RCC 7860 (cell line): ENCODE measurements around the gene CNDP2.
A peak's percentile ranks its signal among the peaks of the same experiment; 100 is the strongest.

ENCODE experiments used
- DNase-seq: peaks from one replicate; pipeline ENCODE4 v3.0.0-alpha.2; 2015; ENCODE audit warnings: low spot score
- FAIRE-seq: peaks from 2 replicates; lab custom pipeline; 2012; peaks lifted over from hg19 to GRCh38; lab: Jason Lieb, UNC

The CNDP2 gene

DNA sequence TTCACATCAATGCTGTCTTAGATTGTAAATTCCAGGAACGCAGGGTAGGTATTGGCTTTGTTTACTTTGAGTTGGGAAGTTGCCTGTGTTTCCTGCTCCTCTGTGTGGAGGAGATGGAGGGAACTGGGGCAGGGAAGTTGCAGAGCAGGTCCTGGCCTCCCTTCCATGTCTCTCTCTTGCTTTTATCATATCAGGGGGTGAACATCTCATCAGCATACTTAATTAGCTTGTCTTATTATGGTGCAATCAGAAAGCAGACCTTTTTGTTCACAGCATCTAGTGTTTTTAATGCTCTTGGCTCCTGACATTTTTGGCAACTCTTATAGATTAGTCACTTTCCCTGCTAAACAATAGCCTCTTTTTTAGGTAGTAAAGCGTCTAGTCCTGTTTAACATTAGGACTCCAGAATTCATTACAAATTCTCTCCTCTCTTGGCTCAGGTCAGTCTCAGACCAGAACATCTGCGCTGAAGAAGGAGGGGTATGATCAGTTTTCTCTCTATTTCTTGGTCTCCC lies 27.6 kb upstream of the CNDP2 start:
- no peak for FAIRE-seq
- DNase-seq, result no peak

- FAIRE-seq, result no peak
- DNase-seq, result no peak
These were observed 23.9 kb upstream of the CNDP2 start for GRCh38 chr18:74472312-74472711.

- DNase-seq (no peak), FAIRE-seq (no peak)
These were observed 22.1 kb upstream of the CNDP2 start for GRCh38 chr18:74473976-74474640.

DNA sequence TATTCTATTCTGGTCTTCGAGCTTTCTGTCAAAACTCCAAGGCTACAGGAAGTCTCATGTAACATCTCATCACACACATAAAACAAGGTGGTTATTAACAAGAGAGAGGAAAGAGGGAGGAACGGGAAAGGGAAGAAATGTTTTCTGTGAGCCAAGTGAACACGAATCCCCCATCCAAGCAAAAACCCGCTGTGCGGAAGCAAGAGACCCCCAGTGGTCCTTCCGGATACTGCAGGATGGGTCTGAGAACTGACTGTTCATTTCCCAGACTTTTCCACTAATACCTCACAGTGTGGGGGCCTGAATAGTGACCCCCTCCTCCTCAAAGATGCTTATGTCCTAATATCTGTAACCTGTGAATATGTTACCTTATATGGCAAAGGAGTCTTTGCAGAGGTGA lies 20.0 kb upstream of the CNDP2 start:
- FAIRE-seq (no peak), DNase-seq (no peak)

DNA sequence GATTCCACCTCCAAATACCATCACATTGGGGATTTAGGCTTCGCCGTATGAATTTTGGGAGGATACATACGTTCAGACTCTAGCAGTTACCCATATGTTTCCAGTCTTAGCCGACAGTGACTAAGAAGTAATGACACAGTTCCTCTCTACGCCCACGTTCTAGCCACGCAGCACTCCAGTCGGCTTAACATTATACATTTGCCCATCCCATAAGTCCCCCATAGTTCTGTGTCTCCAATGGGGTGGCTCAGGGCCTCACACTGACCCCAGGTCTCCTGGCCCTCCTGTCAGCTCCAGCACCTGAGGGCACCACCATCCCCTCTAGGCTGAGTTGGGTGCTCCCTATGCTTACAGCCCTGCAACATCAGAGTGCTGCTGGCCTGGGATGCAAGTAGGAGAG lies 18.4 kb upstream of the CNDP2 start:
- no peak for FAIRE-seq

DNA sequence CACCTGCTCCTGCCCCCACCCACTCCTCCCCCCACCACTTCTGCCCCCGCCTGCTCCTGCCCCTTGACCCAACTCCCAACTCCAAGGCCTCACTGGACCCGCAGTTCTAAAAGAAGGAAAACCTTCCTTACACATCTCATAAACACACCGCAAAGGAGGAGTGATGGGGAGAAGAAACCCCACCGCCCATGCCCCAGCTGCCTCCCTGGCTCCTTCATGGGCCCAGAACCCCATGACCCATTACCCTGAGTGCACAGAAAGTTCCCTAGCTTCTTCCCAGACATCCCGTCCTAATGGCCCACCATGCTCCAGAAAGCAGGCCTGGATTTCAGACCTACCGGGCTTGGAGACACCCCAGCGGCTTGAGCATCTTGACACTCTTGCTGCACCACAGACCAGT lies 17.8 kb upstream of the CNDP2 start:
- DNase-seq (no peak), FAIRE-seq (no peak)

More for the DNA sequence above, 18.4 kb upstream of the CNDP2 start:
- no peak for DNase-seq

GRCh38 chr18:74478880-74479279 lies 17.3 kb upstream of the CNDP2 start:
- no peak for FAIRE-seq
- no peak for DNase-seq

DNA sequence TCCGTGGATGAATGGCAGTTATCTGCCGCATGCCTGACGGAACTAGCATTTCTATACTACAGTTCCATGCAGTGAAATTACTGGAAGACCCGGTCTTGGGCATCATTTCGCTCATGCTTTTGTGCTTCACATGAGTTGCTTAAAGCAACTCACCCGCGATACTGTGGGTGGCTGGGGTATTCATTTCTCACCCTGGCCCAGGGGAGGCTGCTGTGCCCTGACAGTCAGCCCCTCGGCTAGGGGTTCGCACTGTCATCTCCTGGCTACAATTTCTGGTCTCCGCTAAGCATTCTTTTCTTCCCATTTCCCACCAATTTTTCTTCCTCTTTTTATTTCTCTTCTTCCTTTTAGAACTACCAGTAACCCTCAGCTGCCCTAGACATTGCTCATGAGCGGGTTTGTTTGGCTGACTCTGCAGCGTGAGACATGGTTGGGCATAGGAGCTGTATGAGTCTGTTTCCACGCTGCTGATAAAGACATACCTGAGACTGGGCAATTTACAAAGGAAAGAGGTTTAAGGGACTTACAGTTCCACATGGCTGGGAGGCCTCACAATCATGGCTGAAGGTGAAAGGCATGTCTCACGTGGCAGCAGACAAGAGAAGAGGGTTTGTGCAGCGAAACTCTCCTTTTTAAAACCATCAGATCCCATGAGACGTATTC lies 16.5 kb upstream of the CNDP2 start:
- no peak for FAIRE-seq
- DNase-seq, result no peak

GRCh38 chr18:74480149-74480651 lies 16.0 kb upstream of the CNDP2 start:
- FAIRE-seq (no peak), DNase-seq (no peak)

- FAIRE-seq, result no peak
These were observed 13.5 kb upstream of the CNDP2 start for GRCh38 chr18:74482697-74483096.

DNA sequence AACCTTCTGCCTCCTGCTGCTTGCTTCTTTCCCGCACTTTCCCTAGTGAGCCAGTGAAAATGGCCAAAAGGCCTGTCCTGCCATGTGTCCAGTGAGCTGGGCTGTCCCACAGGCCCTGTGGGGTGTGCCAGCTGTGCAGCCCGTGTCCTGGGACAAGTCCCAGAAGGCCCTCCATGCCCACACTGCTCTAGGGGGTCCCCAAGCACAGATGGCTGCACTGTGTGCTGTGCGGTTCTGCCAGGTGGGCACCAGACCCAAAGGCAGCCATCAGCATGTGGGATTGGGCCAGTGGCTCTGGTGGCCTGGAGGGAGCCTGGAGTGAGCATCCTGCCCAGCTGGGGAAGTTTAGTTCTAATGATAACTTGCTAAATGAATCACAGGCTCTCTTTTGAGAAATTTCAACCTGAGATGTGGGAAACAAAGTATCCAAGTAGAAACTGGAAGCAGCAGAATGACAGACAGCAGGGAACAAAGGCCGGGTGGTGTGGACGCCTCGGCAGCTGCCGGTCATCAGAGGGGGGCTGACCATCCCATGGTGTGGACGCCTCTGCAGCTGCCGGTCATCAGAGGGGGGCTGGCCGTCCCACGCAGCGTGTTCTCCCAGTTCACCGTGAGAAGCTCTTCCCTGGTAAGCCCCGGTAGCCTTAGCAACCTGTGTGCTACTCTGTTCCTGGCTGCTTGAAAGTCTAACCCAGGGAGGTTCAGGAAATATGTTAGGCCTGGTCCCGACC lies 9.9 kb upstream of the CNDP2 start:
- no peak for DNase-seq
- no peak for FAIRE-seq

More at GRCh38 chr18:74482697-74483096, 13.5 kb upstream of the CNDP2 start:
- DNase-seq, result no peak

DNA sequence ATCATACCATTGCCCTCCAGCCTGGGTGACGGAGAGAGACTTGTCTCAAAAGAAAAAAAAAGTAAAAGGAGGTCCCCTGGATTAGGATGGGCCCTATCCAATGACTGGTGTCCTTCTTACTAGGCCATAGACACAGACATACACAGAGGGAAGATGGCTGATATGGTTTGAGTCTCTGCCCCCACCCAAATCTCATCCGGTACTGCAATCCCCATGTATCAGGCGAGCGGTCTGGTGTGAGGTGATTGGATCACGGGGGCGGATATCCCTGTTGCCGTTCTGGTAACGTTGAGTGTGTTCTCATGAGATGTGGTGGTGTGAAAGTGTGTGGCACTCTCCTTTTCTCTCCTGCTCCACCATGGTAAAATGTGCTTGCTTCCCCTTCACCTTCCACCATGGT lies 7.8 kb upstream of the CNDP2 start:
- FAIRE-seq (no peak), DNase-seq (no peak)

- DNase-seq (no peak), FAIRE-seq (no peak)
These were observed 7.3 kb upstream of the CNDP2 start for GRCh38 chr18:74488864-74489263.

DNA sequence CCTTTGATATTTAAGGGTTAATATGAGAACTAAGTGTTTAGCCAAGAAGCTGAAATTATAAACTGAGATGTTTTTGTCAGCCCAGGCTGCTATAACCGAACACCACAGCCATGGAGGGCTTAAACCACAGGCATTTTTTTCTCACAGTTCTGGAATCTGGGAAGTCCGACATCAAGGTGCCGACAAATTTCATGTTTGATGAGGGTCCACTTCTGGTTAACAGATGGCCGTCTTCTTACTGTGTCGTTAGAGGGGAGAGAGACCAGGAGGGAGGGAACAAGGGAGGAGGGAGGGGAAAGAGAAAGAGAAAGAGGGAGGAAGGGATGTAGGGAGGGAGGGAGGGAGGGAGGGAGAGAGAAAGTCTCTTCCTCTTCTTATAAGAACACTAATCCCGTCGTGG lies 6.5 kb upstream of the CNDP2 start:
- DNase-seq (peak; percentile 28), FAIRE-seq (no peak)

DNA sequence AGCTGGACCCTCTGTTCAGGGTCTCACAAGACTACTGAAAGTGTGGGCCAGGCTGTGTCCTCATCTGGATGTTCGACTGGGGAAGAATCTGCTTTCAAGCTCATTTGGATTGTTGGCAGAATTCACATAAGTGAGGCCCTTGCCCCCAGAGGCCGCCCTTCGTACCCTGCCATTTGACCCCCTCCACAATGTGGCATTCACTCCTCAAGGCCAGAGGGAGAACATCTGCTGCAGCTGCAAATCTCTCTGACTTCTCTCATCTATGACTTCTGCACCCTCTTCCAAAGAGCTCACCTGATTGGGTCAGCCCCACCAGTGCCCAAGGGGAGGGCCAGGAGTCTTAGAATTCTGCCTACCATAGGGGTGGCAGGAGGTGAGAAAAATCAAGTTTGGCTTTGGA lies 3.9 kb upstream of the CNDP2 start:
- FAIRE-seq (no peak), DNase-seq (no peak)

DNA sequence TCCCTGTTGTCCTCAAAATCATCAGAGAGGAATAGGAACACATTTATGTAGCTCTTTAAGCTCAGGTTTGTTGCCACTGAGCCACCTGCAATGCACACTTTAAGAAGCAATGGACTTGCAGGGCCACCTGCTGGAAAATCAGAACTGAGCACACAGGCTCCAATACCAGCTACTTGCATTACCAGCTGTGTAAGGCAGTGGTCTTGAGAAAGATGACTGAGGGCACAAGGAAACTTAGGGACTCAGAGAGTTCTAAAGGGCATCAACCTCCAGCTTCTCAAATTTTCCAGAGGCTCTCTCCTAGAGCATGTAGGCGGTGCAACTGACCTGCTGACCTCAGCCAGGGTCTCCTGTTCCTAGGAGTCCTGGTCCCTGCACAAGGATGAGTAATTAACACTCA lies 2.5 kb upstream of the CNDP2 start:
- DNase-seq, result no peak
- FAIRE-seq, result no peak

DNA sequence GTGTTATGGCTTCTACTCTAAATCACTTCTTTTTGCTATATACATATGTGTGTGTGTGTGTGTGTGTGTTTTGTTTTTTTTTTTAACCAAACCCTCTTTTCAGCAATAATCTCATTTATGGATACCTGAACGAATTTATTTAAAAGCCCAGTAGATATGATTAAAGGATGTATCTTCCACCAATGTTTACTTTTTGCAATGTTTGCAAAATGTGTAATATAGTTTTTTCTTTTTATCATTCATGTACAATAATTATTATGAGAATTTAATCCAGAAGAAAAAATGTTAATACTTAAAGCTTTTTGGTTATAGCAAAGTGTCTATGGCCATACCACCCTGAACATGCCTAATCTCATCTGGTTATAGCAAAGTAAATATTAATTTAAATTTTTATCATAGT lies 1.6 kb upstream of the CNDP2 start:
- no peak for FAIRE-seq
- DNase-seq, result no peak

GRCh38 chr18:74496508-74497323 lies 553 bp downstream of the CNDP2 start:
- FAIRE-seq, result peak; percentile 26

DNA sequence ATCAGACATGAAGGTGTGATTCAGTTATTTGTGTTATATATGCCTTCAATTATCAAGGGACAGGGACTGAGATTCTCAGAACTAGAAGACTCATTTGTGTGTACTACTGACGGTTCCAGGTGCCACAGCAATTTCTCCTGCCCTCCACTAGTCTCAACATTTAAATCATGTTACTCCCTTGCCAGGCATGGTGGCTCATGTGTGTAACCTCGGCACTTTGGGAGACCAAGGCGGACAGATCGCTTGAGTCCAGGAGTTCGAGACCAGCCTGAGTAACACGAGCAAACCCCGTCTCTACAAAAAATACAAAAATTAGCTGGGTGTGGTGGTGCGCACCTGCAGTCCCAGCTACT lies 1.1 kb downstream of the CNDP2 start:
- no peak for FAIRE-seq
- DNase-seq, result no peak

More at GRCh38 chr18:74496508-74497323, 553 bp downstream of the CNDP2 start:
- DNase-seq, result peak; percentile 26

- FAIRE-seq, result no peak
These were observed 1.6 kb downstream of the CNDP2 start for GRCh38 chr18:74497778-74498177.

More at GRCh38 chr18:74497778-74498177, 1.6 kb downstream of the CNDP2 start:
- DNase-seq, result no peak
